ENCODE measurements around the gene MROH7. TPM values are rescaled to one million over a fixed set of nuclear protein-coding genes. Genes with fewer than 3 reads are reported as not detected.

The MROH7 gene
- total RNA-seq, 2 donors from 2014 or later: 3.6 to 4.5 TPM

- DNase-seq: no peak
- intact Hi-C loops (cut with DNase I): loop anchor here in 1 of 2 donors (5.0 kb wide), 1 partner anchor 47 kb away; the partner anchor contains the start of gene PARS2
- ATAC-seq: peak; percentile 4 to 12
Observed at GRCh38 chr1:54714881-54715492, 73.4 kb downstream of the MROH7 start.

- DNase-seq (peak; percentile 85), ATAC-seq (peak; percentile 99)
- intact Hi-C loops (cut with DNase I): loop anchor here in 1 of 2 donors (5.0 kb wide), 1 partner anchor 47 kb away; the partner anchor contains the start of gene PARS2
Observed at GRCh38 chr1:54715493-54716298, 74.1 kb downstream of the MROH7 start, which contains the start of gene TTC4. Gene TTC4 (plus strand): TSS chr1:54715861. CDS start chr1:54715909, 48 bp downstream.

GRCh38 chr1:54716299-54717047, 74.9 kb downstream of the MROH7 start:
- ATAC-seq: peak in 1 of 2 donors; percentile 1

GRCh38 chr1:54721719-54722118, 80.1 kb downstream of the MROH7 start:
- intact Hi-C loops (cut with DNase I): no loop called here
- no peak for ATAC-seq
- DNase-seq: no peak

More at GRCh38 chr1:54716299-54717047, 74.9 kb downstream of the MROH7 start:
- no peak for DNase-seq
- intact Hi-C loops (cut with DNase I): loop anchor here in 1 of 2 donors (5.0 kb wide), 1 partner anchor 46 kb away; the partner anchor contains the start of gene PARS2

- DNase-seq: no peak
- ATAC-seq: no peak
- intact Hi-C loops (cut with DNase I): no loop called here
Observed at GRCh38 chr1:54723985-54724384, 82.4 kb downstream of the MROH7 start.

- DNase-seq (no peak), ATAC-seq (no peak)
- intact Hi-C loops (cut with DNase I): no loop called here
Observed at GRCh38 chr1:54724771-54725170, 83.2 kb downstream of the MROH7 start.

GRCh38 chr1:54728027-54728426, 86.4 kb downstream of the MROH7 start:
- no peak for ATAC-seq

GRCh38 chr1:54736685-54737084, 95.1 kb downstream of the MROH7 start:
- ATAC-seq: peak in 1 of 2 donors; percentile 22
- intact Hi-C loops (cut with DNase I): no loop called here
- DNase-seq: no peak

More at GRCh38 chr1:54728027-54728426, 86.4 kb downstream of the MROH7 start:
- intact Hi-C loops (cut with DNase I): no loop called here
- DNase-seq: no peak

- no peak for ATAC-seq
- intact Hi-C loops (cut with DNase I): no loop called here
- DNase-seq: no peak
Observed at GRCh38 chr1:54738244-54738643, 96.7 kb downstream of the MROH7 start.

- DNase-seq: no peak
- intact Hi-C loops (cut with DNase I): no loop called here
- ATAC-seq: no peak
Observed at GRCh38 chr1:54741531-54741930, 99.9 kb downstream of the MROH7 start.

- DNase-seq (no peak), ATAC-seq (peak in 1 of 2 donors; percentile 30)
- intact Hi-C loops (cut with DNase I): no loop called here
Observed at GRCh38 chr1:54742282-54742681, 100.7 kb downstream of the MROH7 start.

GRCh38 chr1:54743416-54744226, 102.0 kb downstream of the MROH7 start:
- intact Hi-C loops (cut with DNase I): no loop called here
- ATAC-seq: no peak
- DNase-seq: no peak

GRCh38 chr1:54744696-54745095, 103.1 kb downstream of the MROH7 start:
- ATAC-seq: no peak
- intact Hi-C loops (cut with DNase I): no loop called here
- no peak for DNase-seq

GRCh38 chr1:54745274-54745673, 103.7 kb downstream of the MROH7 start:
- no peak for DNase-seq
- intact Hi-C loops (cut with DNase I): no loop called here
- no peak for ATAC-seq

- intact Hi-C loops (cut with DNase I): no loop called here
- no peak for DNase-seq
- ATAC-seq: no peak
Observed at GRCh38 chr1:54745864-54746263, 104.3 kb downstream of the MROH7 start.

GRCh38 chr1:54748094-54748835, 106.7 kb downstream of the MROH7 start:
- DNase-seq (no peak), ATAC-seq (no peak)
- intact Hi-C loops (cut with DNase I): no loop called here

GRCh38 chr1:54750596-54750995, 109.0 kb downstream of the MROH7 start:
- intact Hi-C loops (cut with DNase I): no loop called here
- no peak for DNase-seq

GRCh38 chr1:54751426-54751825, 109.8 kb downstream of the MROH7 start:
- DNase-seq (no peak), ATAC-seq (no peak)
- intact Hi-C loops (cut with DNase I): no loop called here

More at GRCh38 chr1:54750596-54750995, 109.0 kb downstream of the MROH7 start:
- ATAC-seq: no peak
